HEK293 (cell line): ENCODE results near the gene MRC2.

Experiments used
- CTCF ChIA-PET: fragments of 350-600 bp; formaldehyde crosslinking; extraction: SDS; loops from one replicate; lab custom pipeline; 2021; ENCODE audit warnings: antibody characterized with exemption; lab: Yijun Ruan, JAX
- POLR2A ChIA-PET: fragments of 300-600 bp; formaldehyde crosslinking; extraction: SDS; loops from one replicate; lab custom pipeline; 2020; ENCODE audit warnings: antibody characterized with exemption, inconsistent platforms; lab: Yijun Ruan, JAX
- H3K27ac ChIP-seq: fragments of 200-500 bp; sonication (Bioruptor generic); 2 replicates; pipeline ENCODE4 v1.5.1; 2014; ENCODE audit warnings: low read depth, low read length, control low read depth, inconsistent platforms; ENCODE audit errors: extremely low read depth
- H3K36me3 ChIP-seq, 2 experiments: fragments of 200-500 bp in 1 of 2; sonication (Bioruptor generic) in 1 of 2; 1 replicate in 1 of 2; 2 replicates in 1 of 2; pipeline ENCODE4 v1.5.1; 2014 to 2017; ENCODE audit warnings: inconsistent platforms in 2 of 2, low read length in 2 of 2; ENCODE audit not compliant: control insufficient read depth in 2 of 2, insufficient read depth in 1 of 2
- H3K4me1 ChIP-seq: fragments of 200-500 bp; sonication (Bioruptor generic); 2 replicates; pipeline ENCODE4 v1.5.1; 2014; ENCODE audit warnings: mild to moderate bottlenecking, low read length, inconsistent platforms; ENCODE audit not compliant: control insufficient read depth, insufficient read depth
- H3K4me3 ChIP-seq: 2 replicates; pipeline ENCODE4 v1.5.1; 2011; ENCODE audit warnings: low read depth, mild to moderate bottlenecking, control low read depth, low read length, moderate library complexity
- H3K9me3 ChIP-seq: fragments of 200-500 bp; sonication (Bioruptor generic); 2 replicates; pipeline ENCODE4 v1.5.1; 2014; ENCODE audit warnings: low read depth, low read length, inconsistent platforms; ENCODE audit not compliant: control insufficient read depth, insufficient read depth
- FEZF1 ChIP-seq: fragments of 450-650 bp; formaldehyde crosslinking; IDR thresholded peaks from 2 replicates; pipeline ENCODE4 v1.5.1; 2016; ENCODE audit warnings: missing biosample characterization, missing genetic modification characterization
- GLI2 ChIP-seq: fragments of 450-650 bp; formaldehyde crosslinking; IDR thresholded peaks from 2 replicates; pipeline ENCODE4; 2017; ENCODE audit warnings: missing biosample characterization, missing genetic modification characterization, low read depth, borderline replicate concordance
- KLF9 ChIP-seq: fragments of 450-650 bp; formaldehyde crosslinking; IDR thresholded peaks from 2 replicates; pipeline ENCODE4 v1.5.1; 2016; ENCODE audit warnings: missing biosample characterization, missing genetic modification characterization, low read depth
- ZBTB1 ChIP-seq: fragments of 450-650 bp; formaldehyde crosslinking; IDR thresholded peaks from 2 replicates; pipeline ENCODE4 v1.5.1; 2016; ENCODE audit warnings: missing biosample characterization, missing genetic modification characterization
- ZBTB21 ChIP-seq: fragments of 450-650 bp; formaldehyde crosslinking; IDR thresholded peaks from 2 replicates; pipeline ENCODE4 v1.5.1; 2017; ENCODE audit warnings: missing biosample characterization, missing genetic modification characterization
- ZFP69B ChIP-seq: fragments of 450-650 bp; formaldehyde crosslinking; IDR thresholded peaks from 2 replicates; pipeline ENCODE4 v1.5.1; 2016; ENCODE audit warnings: missing biosample characterization, missing genetic modification characterization
- ZNF121 ChIP-seq: fragments of 450-650 bp; formaldehyde crosslinking; IDR thresholded peaks from 2 replicates; pipeline ENCODE4 v1.5.1; 2016; ENCODE audit warnings: missing biosample characterization, missing genetic modification characterization
- ZNF140 ChIP-seq: fragments of 450-650 bp; formaldehyde crosslinking; IDR thresholded peaks from 2 replicates; pipeline ENCODE4 v1.5.1; 2016; ENCODE audit warnings: missing biosample characterization, missing genetic modification characterization
- ZNF16 ChIP-seq: fragments of 450-650 bp; formaldehyde crosslinking; IDR thresholded peaks from 2 replicates; pipeline ENCODE4 v1.5.1; 2016; ENCODE audit warnings: low read depth, missing biosample characterization, missing genetic modification characterization
- ZNF2 ChIP-seq: fragments of 450-650 bp; formaldehyde crosslinking; IDR thresholded peaks from 2 replicates; pipeline ENCODE4 v1.5.1; 2016; ENCODE audit warnings: missing biosample characterization, missing genetic modification characterization
- ZNF292 ChIP-seq: fragments of 450-650 bp; formaldehyde crosslinking; IDR thresholded peaks from 2 replicates; pipeline ENCODE4 v1.5.1; 2016; ENCODE audit warnings: low read depth, missing biosample characterization, missing genetic modification characterization, borderline replicate concordance
- ZNF341 ChIP-seq: fragments of 450-650 bp; formaldehyde crosslinking; IDR thresholded peaks from 2 replicates; pipeline ENCODE4; 2016; ENCODE audit warnings: low read depth, missing biosample characterization, missing genetic modification characterization
- ZNF394 ChIP-seq: fragments of 450-650 bp; formaldehyde crosslinking; IDR thresholded peaks from 2 replicates; pipeline ENCODE4 v1.5.1; 2016; ENCODE audit warnings: missing biosample characterization, missing genetic modification characterization, mild to moderate bottlenecking, moderate library complexity, borderline replicate concordance
- ZNF623 ChIP-seq: fragments of 450-650 bp; formaldehyde crosslinking; IDR thresholded peaks from 2 replicates; pipeline ENCODE4 v1.5.1; 2016; ENCODE audit warnings: missing biosample characterization, missing genetic modification characterization
- ZNF843 ChIP-seq: fragments of 450-650 bp; formaldehyde crosslinking; IDR thresholded peaks from 2 replicates; pipeline ENCODE4 v1.5.1; 2016; ENCODE audit warnings: missing biosample characterization, missing genetic modification characterization
- TF ChIP-seq, protein P1 (sequence below): fragments of 450-650 bp; formaldehyde crosslinking; IDR thresholded peaks from 2 replicates; pipeline ENCODE4 v1.5.1; 2016; ENCODE audit warnings: missing biosample characterization, missing genetic modification characterization
- TF ChIP-seq, protein P2 (sequence below): fragments of 450-650 bp; formaldehyde crosslinking; IDR thresholded peaks from 2 replicates; pipeline ENCODE4 v1.5.1; 2016; ENCODE audit warnings: missing biosample characterization, missing genetic modification characterization
- TF ChIP-seq, protein P3 (sequence below): fragments of 450-650 bp; formaldehyde crosslinking; IDR thresholded peaks from 2 replicates; pipeline ENCODE4 v1.5.1; 2017; ENCODE audit warnings: missing biosample characterization, mild to moderate bottlenecking, missing genetic modification characterization, moderate library complexity
- TF ChIP-seq, protein P4 (sequence below): fragments of 450-650 bp; formaldehyde crosslinking; IDR thresholded peaks from 2 replicates; pipeline ENCODE4 v1.5.1; 2017; ENCODE audit warnings: missing biosample characterization, missing genetic modification characterization

The MRC2 gene

DNA sequence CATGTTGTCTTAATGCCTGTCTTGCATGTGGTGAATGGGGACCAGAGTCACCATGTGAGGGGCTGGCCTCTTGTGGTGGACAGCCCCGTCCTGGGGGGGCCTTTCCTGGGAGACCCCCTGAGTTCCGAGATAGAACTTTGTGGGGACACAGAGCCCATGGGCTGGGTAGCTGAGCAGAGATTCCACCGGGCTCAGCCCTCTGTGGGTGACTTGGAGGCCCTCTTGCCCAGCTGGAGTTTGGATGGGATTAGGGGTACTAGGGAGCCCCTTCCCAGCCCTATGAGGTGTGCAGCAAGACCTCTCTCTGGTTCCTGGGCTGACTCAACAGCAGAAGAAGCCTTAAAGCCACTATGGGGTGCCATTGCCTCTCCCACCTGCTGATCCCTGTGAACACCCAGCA is 38.1 kb downstream of the MRC2 start (continued):
- TF ChIP-seq, protein P1, sequence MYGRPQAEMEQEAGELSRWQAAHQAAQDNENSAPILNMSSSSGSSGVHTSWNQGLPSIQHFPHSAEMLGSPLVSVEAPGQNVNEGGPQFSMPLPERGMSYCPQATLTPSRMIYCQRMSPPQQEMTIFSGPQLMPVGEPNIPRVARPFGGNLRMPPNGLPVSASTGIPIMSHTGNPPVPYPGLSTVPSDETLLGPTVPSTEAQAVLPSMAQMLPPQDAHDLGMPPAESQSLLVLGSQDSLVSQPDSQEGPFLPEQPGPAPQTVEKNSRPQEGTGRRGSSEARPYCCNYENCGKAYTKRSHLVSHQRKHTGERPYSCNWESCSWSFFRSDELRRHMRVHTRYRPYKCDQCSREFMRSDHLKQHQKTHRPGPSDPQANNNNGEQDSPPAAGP (tag by site-specific recombination) = no peak
- TF ChIP-seq ZBTB1 (tag by site-specific recombination) = no peak
- TF ChIP-seq ZNF121 (tag by site-specific recombination) = no peak
- TF ChIP-seq, protein P2, sequence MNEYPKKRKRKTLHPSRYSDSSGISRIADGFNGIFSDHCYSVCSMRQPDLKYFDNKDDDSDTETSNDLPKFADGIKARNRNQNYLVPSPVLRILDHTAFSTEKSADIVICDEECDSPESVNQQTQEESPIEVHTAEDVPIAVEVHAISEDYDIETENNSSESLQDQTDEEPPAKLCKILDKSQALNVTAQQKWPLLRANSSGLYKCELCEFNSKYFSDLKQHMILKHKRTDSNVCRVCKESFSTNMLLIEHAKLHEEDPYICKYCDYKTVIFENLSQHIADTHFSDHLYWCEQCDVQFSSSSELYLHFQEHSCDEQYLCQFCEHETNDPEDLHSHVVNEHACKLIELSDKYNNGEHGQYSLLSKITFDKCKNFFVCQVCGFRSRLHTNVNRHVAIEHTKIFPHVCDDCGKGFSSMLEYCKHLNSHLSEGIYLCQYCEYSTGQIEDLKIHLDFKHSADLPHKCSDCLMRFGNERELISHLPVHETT (tag by site-specific recombination) = no peak
- no peak for TF ChIP-seq ZNF843 (tag by site-specific recombination)
- TF ChIP-seq ZBTB21 = no peak
- TF ChIP-seq, protein P3, sequence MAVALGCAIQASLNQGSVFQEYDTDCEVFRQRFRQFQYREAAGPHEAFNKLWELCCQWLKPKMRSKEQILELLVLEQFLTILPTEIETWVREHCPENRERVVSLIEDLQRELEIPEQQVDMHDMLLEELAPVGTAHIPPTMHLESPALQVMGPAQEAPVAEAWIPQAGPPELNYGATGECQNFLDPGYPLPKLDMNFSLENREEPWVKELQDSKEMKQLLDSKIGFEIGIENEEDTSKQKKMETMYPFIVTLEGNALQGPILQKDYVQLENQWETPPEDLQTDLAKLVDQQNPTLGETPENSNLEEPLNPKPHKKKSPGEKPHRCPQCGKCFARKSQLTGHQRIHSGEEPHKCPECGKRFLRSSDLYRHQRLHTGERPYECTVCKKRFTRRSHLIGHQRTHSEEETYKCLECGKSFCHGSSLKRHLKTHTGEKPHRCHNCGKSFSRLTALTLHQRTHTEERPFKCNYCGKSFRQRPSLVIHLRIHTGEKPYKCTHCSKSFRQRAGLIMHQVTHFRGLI (tag by site-specific recombination) = no peak
- no peak for TF ChIP-seq GLI2 (tag by site-specific recombination)
- TF ChIP-seq ZNF292 (tag by site-specific recombination) = no peak
- no peak for TF ChIP-seq ZNF140

DNA sequence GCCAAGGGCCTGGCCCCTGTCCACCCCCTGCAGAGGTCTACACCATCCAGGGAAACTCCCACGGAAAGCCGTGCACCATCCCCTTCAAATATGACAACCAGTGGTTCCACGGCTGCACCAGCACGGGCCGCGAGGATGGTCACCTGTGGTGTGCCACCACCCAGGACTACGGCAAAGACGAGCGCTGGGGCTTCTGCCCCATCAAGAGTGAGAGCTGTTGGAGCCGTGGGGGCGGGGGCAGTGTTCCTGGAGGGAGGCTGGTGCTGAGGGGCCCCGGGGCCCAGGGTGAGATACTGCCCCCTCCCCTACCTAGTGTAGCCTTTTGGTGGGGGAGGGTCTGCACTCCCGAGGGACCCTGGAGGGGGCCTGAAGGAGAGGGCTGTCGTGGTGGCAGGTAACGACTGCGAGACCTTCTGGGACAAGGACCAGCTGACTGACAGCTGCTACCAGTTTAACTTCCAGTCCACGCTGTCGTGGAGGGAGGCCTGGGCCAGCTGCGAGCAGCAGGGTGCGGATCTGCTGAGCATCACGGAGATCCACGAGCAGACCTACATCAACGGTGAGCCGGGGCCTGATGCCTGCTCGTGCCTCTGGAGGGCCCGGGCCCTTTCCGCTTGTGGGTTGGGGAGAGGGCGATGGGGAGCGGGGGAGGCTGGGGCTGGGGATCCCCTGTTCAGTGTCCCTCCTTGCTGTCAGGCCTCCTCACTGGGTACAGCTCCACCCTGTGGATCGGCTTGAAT is 38.8 kb downstream of the MRC2 start:
- Histone ChIP-seq H3K36me3 (peaks cover 4 to 32% of the 10 kb centered on the region in 2 experiments; a peak in 2 of 3 replicates), H3K4me3 (no peak overlapping the region), H3K27ac (no peak overlapping the region), H3K9me3 (no peaks in the 10 kb centered on the region), H3K4me1 (no peaks in the 10 kb centered on the region)
- TF ChIP-seq ZNF2 (tag by site-specific recombination) = no peak
- ChIA-PET POLR2A (interaction anchor here (0.7 kb wide), 1 partner anchor 15 kb away, joined by 6 read pairs; no protein-coding TSS in a partner anchor), CTCF (no interaction called here)

DNA sequence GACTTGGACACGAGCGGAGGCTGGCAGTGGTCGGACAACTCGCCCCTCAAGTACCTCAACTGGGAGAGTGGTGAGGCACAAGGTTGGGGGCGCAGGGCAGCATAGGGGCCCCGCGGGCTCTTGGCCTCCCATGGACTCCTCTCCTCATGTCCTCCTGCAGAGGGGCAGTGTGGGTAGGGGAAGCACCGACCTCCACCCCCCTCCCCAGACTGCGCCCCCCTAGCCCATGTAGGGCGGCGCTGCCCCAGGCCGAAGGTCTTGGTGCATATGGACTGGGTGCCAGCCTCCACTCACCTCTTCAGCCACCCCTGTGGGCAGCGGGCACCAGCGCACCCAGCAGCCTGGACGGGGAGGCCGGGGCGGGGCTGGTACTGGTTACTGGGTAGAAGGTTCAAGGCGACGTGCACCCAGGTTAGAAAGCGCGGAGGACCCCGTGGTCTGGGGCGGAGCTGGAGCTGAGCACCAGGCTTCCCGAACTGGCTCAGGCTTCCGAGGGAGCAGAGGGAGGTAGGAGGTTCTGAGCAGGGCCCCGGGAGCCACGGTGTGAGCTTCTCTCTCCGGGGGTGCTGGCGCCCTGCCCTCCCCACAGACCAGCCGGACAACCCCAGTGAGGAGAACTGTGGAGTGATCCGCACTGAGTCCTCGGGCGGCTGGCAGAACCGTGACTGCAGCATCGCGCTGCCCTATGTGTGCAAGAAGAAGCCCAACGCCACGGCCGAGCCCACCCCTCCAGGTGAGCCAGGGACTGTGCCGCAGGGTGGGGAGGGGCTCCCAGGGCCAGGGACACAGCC is 39.5 kb downstream of the MRC2 start:
- Histone ChIP-seq H3K9me3 (no peaks in the 10 kb centered on the region), H3K4me1 (no peaks in the 10 kb centered on the region), H3K4me3 (no peak overlapping the region), H3K27ac (no peak overlapping the region), H3K36me3 (peaks cover 4 to 40% of the 10 kb centered on the region in 2 experiments; a peak in 2 of 3 replicates)
- TF ChIP-seq, protein P4, sequence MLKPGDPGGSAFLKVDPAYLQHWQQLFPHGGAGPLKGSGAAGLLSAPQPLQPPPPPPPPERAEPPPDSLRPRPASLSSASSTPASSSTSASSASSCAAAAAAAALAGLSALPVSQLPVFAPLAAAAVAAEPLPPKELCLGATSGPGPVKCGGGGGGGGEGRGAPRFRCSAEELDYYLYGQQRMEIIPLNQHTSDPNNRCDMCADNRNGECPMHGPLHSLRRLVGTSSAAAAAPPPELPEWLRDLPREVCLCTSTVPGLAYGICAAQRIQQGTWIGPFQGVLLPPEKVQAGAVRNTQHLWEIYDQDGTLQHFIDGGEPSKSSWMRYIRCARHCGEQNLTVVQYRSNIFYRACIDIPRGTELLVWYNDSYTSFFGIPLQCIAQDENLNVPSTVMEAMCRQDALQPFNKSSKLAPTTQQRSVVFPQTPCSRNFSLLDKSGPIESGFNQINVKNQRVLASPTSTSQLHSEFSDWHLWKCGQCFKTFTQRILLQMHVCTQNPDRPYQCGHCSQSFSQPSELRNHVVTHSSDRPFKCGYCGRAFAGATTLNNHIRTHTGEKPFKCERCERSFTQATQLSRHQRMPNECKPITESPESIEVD (tag by site-specific recombination) = no peak
- TF ChIP-seq ZNF16 (tag by site-specific recombination) (no peak), ZFP69B (tag by site-specific recombination) (no peak), ZNF623 (tag by site-specific recombination) (no peak), KLF9 (tag by site-specific recombination) (no peak), GLI2 (tag by site-specific recombination) (no peak), ZNF341 (no peak), ZNF394 (tag by site-specific recombination) (no peak), FEZF1 (no peak), ZNF292 (tag by site-specific recombination) (no peak)
- CTCF ChIA-PET = no interaction called here
- POLR2A ChIA-PET = no interaction called here
